K562 (cell line): Measurements from ENCODE around the gene ARMCX2. TPM values are rescaled to one million over a fixed set of nuclear protein-coding genes. Genes with fewer than 3 reads are reported as not detected.
A peak's percentile ranks its signal among the peaks of the same experiment; 100 is the strongest.

Experiments
- ASH1L ChIP-seq: fragments of 450-650 bp; IDR thresholded peaks from 2 replicates; pipeline ENCODE4 v1.6.1; 2018; ENCODE audit warnings: borderline replicate concordance, mild to moderate bottlenecking, low read depth; ENCODE audit not compliant: partially characterized antibody
- BCOR ChIP-seq: fragments of 450-650 bp; IDR thresholded peaks from 2 replicates; pipeline ENCODE4 v1.6.1; 2016
- CREB1 ChIP-seq, 2 experiments: sonication (generic) in 1 of 2; formaldehyde crosslinking in 1 of 2; IDR thresholded peaks; 2 replicates each; pipeline versions ENCODE4 v1.6.1 to v1.8.0; 2012 to 2022; ENCODE audit warnings: inconsistent platforms in 1 of 2, mild to moderate bottlenecking in 1 of 2, missing genetic modification reagents in 1 of 2, moderate library complexity in 1 of 2
- MTF1 ChIP-seq: fragments of 250-450 bp; sonication (Bioruptor Pico); IDR thresholded peaks from 2 replicates; pipeline ENCODE4 v1.9.0; 2021; ENCODE audit warnings: moderate library complexity, mild to moderate bottlenecking, inconsistent platforms, borderline replicate concordance
- POLR2G ChIP-seq: fragments of 200-400 bp; formaldehyde crosslinking; IDR thresholded peaks from 2 replicates; pipeline ENCODE4 v1.6.1; 2017; ENCODE audit warnings: low read depth, mild to moderate bottlenecking, antibody characterized with exemption, low read length, moderate library complexity
- SRSF7 ChIP-seq: fragments of 200-400 bp; formaldehyde crosslinking; optimal IDR thresholded peaks from 2 replicates; pipeline ENCODE3; 2017; ENCODE audit warnings: mild to moderate bottlenecking, low read depth, low read length
- TEAD4 ChIP-seq, 2 experiments: sonication (generic) in 1 of 2; formaldehyde crosslinking in 1 of 2; IDR thresholded peaks; 2 replicates each; pipeline versions ENCODE4 v1.6.1 to v1.8.0; 2012 to 2022; ENCODE audit warnings: borderline replicate concordance in 1 of 2, inconsistent platforms in 1 of 2, low read length in 1 of 2, mild to moderate bottlenecking in 1 of 2, missing genetic modification reagents in 1 of 2
- polyA plus RNA-seq, 8 experiments: library from polyadenylated mRNA; depleted of rRNA in 4 of 8; stranded (reverse) in 5 of 8; unstranded in 3 of 8; fragments of >200 nt; fragmentation: Nextera tagmentation in 2 of 8; fragmentation: Illumina TruSeq in 1 of 8; extraction: Ambion mirVana in 2 of 8; extraction: Trizol in 1 of 8; gene quantifications; 2 replicates each; pipeline versions ENCODE4 v1.2.1 to v1.2.3, GENCODE V29; 2011 to 2014; ENCODE audit warnings: inconsistent platforms in 1 of 8, missing spikeins in 1 of 8
- total RNA-seq, 7 experiments: library from RNA; depleted of rRNA in 6 of 7; stranded (reverse); fragments of >200 nt in 6 of 7; fragmentation: Illumina TruSeq in 2 of 7; extraction: Trizol in 2 of 7; gene quantifications; 2 replicates each; pipeline versions ENCODE4 v1.2.1 to v1.2.3, GENCODE V29; 2011 to 2021; ENCODE audit warnings: low replicate concordance in 1 of 7
- TF ChIP-seq, protein P1 (sequence below), 2 experiments: fragments of 450-650 bp; formaldehyde crosslinking in 1 of 2; IDR thresholded peaks; 2 replicates each; pipeline versions ENCODE4 v1.4.0 to v1.6.1; 2014 to 2020; ENCODE audit warnings: mild to moderate bottlenecking in 2 of 2, borderline replicate concordance in 1 of 2, low read depth in 1 of 2
- TF ChIP-seq, protein P2 (sequence below): fragments of 450-650 bp; formaldehyde crosslinking; IDR thresholded peaks from 2 replicates; pipeline ENCODE4 v1.4.0; 2020; ENCODE audit warnings: mild to moderate bottlenecking, mixed read lengths
- TF ChIP-seq, protein P3 (sequence below): fragments of 450-650 bp; IDR thresholded peaks from 2 replicates; pipeline ENCODE4 v1.6.1; 2016; ENCODE audit warnings: antibody characterized with exemption
- TF ChIP-seq, protein P4 (sequence below): IDR thresholded peaks from 2 replicates; pipeline ENCODE4 v1.6.1; 2012; ENCODE audit warnings: low read depth, low read length, improper control_type of control experiment, borderline replicate concordance

Gene ARMCX2
- total and polyA plus RNA-seq, 9 of the 15 experiments (the other 6 are each of a cell fraction or from before 2014, with no cell fraction given) = 0.03 to 0.16 TPM; not detected in 7

DNA sequence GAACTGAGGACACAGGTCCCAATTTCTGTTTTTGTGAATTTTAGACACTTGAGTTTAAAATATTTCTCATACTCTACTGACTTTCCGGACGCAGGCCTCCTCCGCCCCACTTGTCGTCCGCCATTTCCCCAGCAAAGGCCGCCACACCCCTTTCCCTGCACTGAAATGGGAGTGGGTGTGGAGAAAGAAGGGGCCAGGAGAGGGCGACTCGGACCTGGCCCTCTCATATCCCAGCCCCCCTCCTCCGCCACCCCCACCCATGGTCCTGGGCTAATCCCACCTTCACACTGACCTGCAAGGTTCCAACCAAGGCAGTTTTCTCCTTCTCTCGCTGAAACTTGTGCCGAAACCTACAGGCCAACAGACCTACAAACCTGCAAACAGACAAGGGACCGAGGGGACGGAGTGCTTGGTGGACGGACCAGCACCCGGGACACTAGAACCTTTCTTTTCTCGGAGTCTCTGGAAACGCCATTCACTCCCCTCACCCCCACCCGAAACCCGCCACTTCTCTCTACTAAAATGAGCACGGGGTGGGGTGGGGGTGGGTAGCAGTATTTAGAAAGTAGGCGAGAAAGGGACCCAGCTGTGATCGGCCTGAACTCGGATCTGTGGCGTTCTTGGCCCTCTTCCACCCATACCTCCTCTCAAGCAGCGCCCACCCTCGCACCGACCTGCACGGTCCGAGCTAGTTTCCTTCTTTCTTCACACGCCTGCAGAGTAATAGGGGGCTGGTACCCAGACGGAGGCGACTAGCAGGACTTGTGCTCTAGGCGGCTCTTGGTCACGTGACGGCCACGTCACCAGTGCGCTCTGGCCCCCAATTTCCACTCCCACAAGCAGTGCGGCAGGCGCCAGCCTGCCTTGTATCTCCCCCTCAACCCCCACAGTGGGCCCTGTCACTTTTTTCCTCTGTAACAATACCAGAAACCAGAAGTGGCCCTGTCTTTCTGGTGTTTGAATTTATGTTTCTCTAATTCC, 42.1 kb downstream of the ARMCX2 start, which contains the start of gene ARMCX6 (continued):
- TF ChIP-seq, protein P1, sequence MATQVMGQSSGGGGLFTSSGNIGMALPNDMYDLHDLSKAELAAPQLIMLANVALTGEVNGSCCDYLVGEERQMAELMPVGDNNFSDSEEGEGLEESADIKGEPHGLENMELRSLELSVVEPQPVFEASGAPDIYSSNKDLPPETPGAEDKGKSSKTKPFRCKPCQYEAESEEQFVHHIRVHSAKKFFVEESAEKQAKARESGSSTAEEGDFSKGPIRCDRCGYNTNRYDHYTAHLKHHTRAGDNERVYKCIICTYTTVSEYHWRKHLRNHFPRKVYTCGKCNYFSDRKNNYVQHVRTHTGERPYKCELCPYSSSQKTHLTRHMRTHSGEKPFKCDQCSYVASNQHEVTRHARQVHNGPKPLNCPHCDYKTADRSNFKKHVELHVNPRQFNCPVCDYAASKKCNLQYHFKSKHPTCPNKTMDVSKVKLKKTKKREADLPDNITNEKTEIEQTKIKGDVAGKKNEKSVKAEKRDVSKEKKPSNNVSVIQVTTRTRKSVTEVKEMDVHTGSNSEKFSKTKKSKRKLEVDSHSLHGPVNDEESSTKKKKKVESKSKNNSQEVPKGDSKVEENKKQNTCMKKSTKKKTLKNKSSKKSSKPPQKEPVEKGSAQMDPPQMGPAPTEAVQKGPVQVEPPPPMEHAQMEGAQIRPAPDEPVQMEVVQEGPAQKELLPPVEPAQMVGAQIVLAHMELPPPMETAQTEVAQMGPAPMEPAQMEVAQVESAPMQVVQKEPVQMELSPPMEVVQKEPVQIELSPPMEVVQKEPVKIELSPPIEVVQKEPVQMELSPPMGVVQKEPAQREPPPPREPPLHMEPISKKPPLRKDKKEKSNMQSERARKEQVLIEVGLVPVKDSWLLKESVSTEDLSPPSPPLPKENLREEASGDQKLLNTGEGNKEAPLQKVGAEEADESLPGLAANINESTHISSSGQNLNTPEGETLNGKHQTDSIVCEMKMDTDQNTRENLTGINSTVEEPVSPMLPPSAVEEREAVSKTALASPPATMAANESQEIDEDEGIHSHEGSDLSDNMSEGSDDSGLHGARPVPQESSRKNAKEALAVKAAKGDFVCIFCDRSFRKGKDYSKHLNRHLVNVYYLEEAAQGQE (IDR thresholded peaks at IDR 0.05; ENCODE audit: borderline replicate concordance) = peak; percentile 44; the same call in 1 of the 2 replicates
- TF ChIP-seq, protein P1 (CRISPR knock-in tag; IDR thresholded peaks at IDR 0.05; ENCODE audit: low read depth) = no peak
- TF ChIP-seq, protein P2, sequence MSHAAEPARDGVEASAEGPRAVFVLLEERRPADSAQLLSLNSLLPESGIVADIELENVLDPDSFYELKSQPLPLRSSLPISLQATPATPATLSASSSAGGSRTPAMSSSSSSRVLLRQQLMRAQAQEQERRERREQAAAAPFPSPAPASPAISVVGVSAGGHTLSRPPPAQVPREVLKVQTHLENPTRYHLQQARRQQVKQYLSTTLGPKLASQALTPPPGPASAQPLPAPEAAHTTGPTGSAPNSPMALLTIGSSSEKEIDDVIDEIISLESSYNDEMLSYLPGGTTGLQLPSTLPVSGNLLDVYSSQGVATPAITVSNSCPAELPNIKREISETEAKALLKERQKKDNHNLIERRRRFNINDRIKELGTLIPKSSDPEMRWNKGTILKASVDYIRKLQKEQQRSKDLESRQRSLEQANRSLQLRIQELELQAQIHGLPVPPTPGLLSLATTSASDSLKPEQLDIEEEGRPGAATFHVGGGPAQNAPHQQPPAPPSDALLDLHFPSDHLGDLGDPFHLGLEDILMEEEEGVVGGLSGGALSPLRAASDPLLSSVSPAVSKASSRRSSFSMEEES (CRISPR knock-in tag) = peak; percentile 97
- TF ChIP-seq SRSF7 (no peak), BCOR (no peak), TEAD4 (IDR thresholded peaks at IDR 0.05; ENCODE audit: low read length) (peak; percentile 49; the same call in 1 of the 2 replicates), TEAD4 (CRISPR knock-in tag; IDR thresholded peaks at IDR 0.05; ENCODE audit: borderline replicate concordance) (no peak), POLR2G (0 out of 2 replicates have a peak, but pooled peaks have one; percentile 17), ASH1L (no peak), CREB1 (IDR thresholded peaks at IDR 0.05) (peak; percentile 62), CREB1 (CRISPR knock-in tag; IDR thresholded peaks at IDR 0.05) (peak; percentile 63), MTF1 (CRISPR knock-in tag) (no peak)
- TF ChIP-seq, protein P3, sequence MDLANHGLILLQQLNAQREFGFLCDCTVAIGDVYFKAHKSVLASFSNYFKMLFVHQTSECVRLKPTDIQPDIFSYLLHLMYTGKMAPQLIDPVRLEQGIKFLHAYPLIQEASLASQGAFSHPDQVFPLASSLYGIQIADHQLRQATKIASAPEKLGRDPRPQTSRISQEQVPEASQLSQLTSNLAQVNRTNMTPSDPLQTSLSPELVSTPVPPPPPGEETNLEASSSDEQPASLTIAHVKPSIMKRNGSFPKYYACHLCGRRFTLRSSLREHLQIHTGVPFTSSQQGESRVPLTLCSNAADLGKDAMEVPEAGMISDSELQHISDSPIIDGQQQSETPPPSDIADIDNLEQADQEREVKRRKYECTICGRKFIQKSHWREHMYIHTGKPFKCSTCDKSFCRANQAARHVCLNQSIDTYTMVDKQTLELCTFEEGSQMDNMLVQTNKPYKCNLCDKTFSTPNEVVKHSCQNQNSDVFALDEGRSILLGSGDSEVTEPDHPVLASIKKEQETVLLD = no peak
- TF ChIP-seq, protein P4, sequence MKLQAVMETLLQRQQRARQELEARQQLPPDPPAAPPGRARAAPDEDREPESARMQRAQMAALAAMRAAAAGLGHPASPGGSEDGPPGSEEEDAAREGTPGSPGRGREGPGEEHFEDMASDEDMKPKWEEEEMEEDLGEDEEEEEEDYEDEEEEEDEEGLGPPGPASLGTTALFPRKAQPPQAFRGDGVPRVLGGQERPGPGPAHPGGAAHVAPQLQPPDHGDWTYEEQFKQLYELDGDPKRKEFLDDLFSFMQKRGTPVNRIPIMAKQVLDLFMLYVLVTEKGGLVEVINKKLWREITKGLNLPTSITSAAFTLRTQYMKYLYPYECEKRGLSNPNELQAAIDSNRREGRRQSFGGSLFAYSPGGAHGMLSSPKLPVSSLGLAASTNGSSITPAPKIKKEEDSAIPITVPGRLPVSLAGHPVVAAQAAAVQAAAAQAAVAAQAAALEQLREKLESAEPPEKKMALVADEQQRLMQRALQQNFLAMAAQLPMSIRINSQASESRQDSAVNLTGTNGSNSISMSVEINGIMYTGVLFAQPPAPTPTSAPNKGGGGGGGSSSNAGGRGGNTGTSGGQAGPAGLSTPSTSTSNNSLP = no peak
